GM23338 (cell line): ENCODE measurements around the gene TCF7L1. TPM values are rescaled to one million over a fixed set of nuclear protein-coding genes. Genes with fewer than 3 reads are reported as not detected.
A peak's percentile ranks its signal among the peaks of the same experiment; 100 is the strongest.

Source experiments
- ATAC-seq: fragments of 200-7000 bp; cut with Tn5 transposase; 3 replicates; pipeline ENCODE4 v1.9.1; 2020
- DNase-seq: peaks from one replicate; pipeline ENCODE4 v3.0.0-alpha.2; 2015; ENCODE audit warnings: low spot score
- H2AFZ ChIP-seq: fragments of 200-600 bp; sonication (generic); 2 replicates; pipeline ENCODE4 v1.8.0; 2016; ENCODE audit warnings: antibody characterized with exemption, mild to moderate bottlenecking, moderate library complexity
- H3F3A ChIP-seq: fragments of 200-600 bp; sonication (generic); replicated peaks from 2 replicates; pipeline ENCODE4 v1.8.0; 2017; ENCODE audit warnings: antibody characterized with exemption, mixed run types, low read depth
- H3K27ac ChIP-seq: fragments of 200-600 bp; sonication (generic); 2 replicates; pipeline ENCODE4 v1.6.1; 2016; ENCODE audit warnings: low read depth
- H3K27me3 ChIP-seq: fragments of 200-600 bp; sonication (generic); 2 replicates; pipeline ENCODE4 v1.8.0; 2016; ENCODE audit warnings: mild to moderate bottlenecking, mixed run types, moderate library complexity; ENCODE audit not compliant: insufficient read depth
- H3K36me3 ChIP-seq: fragments of 200-600 bp; sonication (generic); 2 replicates; pipeline ENCODE4 v1.8.0; 2016; ENCODE audit warnings: mild to moderate bottlenecking; ENCODE audit not compliant: insufficient read depth
- H3K4me1 ChIP-seq: fragments of 200-600 bp; sonication (generic); 2 replicates; pipeline ENCODE4 v1.8.0; 2016; ENCODE audit warnings: mild to moderate bottlenecking, moderate library complexity; ENCODE audit not compliant: insufficient read depth
- H3K4me2 ChIP-seq: fragments of 200-600 bp; sonication (generic); 2 replicates; pipeline ENCODE4 v1.7.1; 2017; ENCODE audit warnings: mixed run types
- H3K4me3 ChIP-seq: fragments of 200-600 bp; sonication (generic); 2 replicates; pipeline ENCODE4 v1.6.1; 2016; ENCODE audit warnings: mixed run types
- H3K79me2 ChIP-seq: fragments of 200-600 bp; sonication (generic); replicated peaks from 2 replicates; pipeline ENCODE4 v1.8.0; 2017; ENCODE audit warnings: mild to moderate bottlenecking; ENCODE audit not compliant: insufficient read depth
- H3K9me2 ChIP-seq: fragments of 200-600 bp; sonication (generic); 2 replicates; pipeline ENCODE4 v1.8.0; 2017; ENCODE audit not compliant: insufficient read depth
- H4K20me1 ChIP-seq: fragments of 200-600 bp; sonication (generic); replicated peaks from 2 replicates; pipeline ENCODE4 v1.8.0; 2017; ENCODE audit warnings: mild to moderate bottlenecking; ENCODE audit not compliant: insufficient read depth
- H3K27ac Mint-ChIP-seq: 2 replicates; pipeline ENCODE4 v1.8.0; 2020; ENCODE audit warnings: inconsistent platforms, mild to moderate bottlenecking, moderate library complexity, mixed read lengths
- H3K27me3 Mint-ChIP-seq: 3 replicates; pipeline ENCODE4 v1.8.0; 2022; ENCODE audit warnings: low read depth, mild to moderate bottlenecking, moderate library complexity, mixed read lengths, inconsistent platforms; ENCODE audit not compliant: insufficient read depth, poor library complexity
- H3K36me3 Mint-ChIP-seq: 3 replicates; pipeline ENCODE4 v1.8.0; 2021; ENCODE audit warnings: low read depth, mild to moderate bottlenecking, inconsistent platforms, moderate library complexity, mixed read lengths
- H3K4me1 Mint-ChIP-seq: 3 replicates; pipeline ENCODE4 v1.8.0; 2020; ENCODE audit warnings: mild to moderate bottlenecking, inconsistent platforms, mixed read lengths
- H3K4me3 Mint-ChIP-seq: 3 replicates; pipeline ENCODE4 v1.8.0; 2021; ENCODE audit warnings: moderate library complexity, mild to moderate bottlenecking, inconsistent platforms, mixed read lengths
- H3K9me3 Mint-ChIP-seq: 3 replicates; pipeline ENCODE4 v1.8.0; 2020; ENCODE audit warnings: moderate library complexity, mild to moderate bottlenecking, inconsistent platforms, mixed read lengths
- CREB1 ChIP-seq: fragments of 250-450 bp; sonication (Bioruptor Pico); IDR thresholded peaks from 2 replicates; pipeline ENCODE4 v1.5.0; 2020; ENCODE audit warnings: low read depth, mild to moderate bottlenecking, moderate library complexity
- CTCF ChIP-seq, 2 experiments: fragments of 200-600 bp in 1 of 2; sonication (generic) in 1 of 2; conservative IDR thresholded peaks; 2 replicates each; pipeline versions ENCODE4 v1.5.1 to v1.6.1; 2016 to 2017; ENCODE audit warnings: antibody characterized with exemption in 2 of 2, low read depth in 2 of 2, mild to moderate bottlenecking in 2 of 2, moderate library complexity in 1 of 2
- ETS1 ChIP-seq: IDR thresholded peaks from 2 replicates; pipeline ENCODE4 v1.6.1; 2016; ENCODE audit warnings: antibody characterized with exemption
- EZH2 ChIP-seq: fragments of 200-600 bp; sonication (generic); IDR thresholded peaks from one replicate; pipeline ENCODE4 v1.8.0; 2017; ENCODE audit warnings: antibody characterized with exemption, mild to moderate bottlenecking, low read depth; ENCODE audit not compliant: unreplicated experiment
- EZH2phosphoT487 ChIP-seq: fragments of 200-600 bp; sonication (generic); IDR thresholded peaks from one replicate; pipeline ENCODE4 v1.8.1; 2018; ENCODE audit warnings: antibody characterized with exemption; ENCODE audit not compliant: unreplicated experiment
- JUNB ChIP-seq: IDR thresholded peaks from one replicate; pipeline ENCODE4 v1.6.1; 2016; ENCODE audit warnings: antibody characterized with exemption; ENCODE audit not compliant: unreplicated experiment
- POLR2AphosphoS5 ChIP-seq: IDR thresholded peaks from 2 replicates; pipeline ENCODE4 v1.6.1; 2016; ENCODE audit warnings: antibody characterized with exemption, low read depth
- REST ChIP-seq: IDR thresholded peaks from one replicate; pipeline ENCODE4 v1.6.1; 2018; ENCODE audit warnings: antibody characterized with exemption; ENCODE audit not compliant: unreplicated experiment
- ZNF114 ChIP-seq: fragments of 250-450 bp; sonication (Bioruptor Pico); IDR thresholded peaks from 2 replicates; pipeline ENCODE4 v1.5.0; 2020; ENCODE audit warnings: mild to moderate bottlenecking, moderate library complexity
- ZNF331 ChIP-seq: fragments of 250-450 bp; sonication (Bioruptor Pico); IDR thresholded peaks from 2 replicates; pipeline ENCODE4 v1.5.0; 2020; ENCODE audit warnings: low read depth, mild to moderate bottlenecking, moderate library complexity
- polyA plus RNA-seq: library from polyadenylated mRNA; unstranded; fragments of >200 nt; fragmentation: Nextera tagmentation; extraction: Ambion mirVana; gene quantifications from 2 replicates; pipeline ENCODE4 v1.2.1, GENCODE V29; 2016
- total RNA-seq: library from RNA; depleted of rRNA; stranded (reverse); fragments of >200 nt; shearing (Covaris generic); gene quantifications from 2 replicates; pipeline ENCODE4 v1.2.3, GENCODE V29; 2014

The TCF7L1 gene
- total and polyA plus RNA-seq, 2 experiments from 2014 or later: 47.3 to 101 TPM

DNA sequence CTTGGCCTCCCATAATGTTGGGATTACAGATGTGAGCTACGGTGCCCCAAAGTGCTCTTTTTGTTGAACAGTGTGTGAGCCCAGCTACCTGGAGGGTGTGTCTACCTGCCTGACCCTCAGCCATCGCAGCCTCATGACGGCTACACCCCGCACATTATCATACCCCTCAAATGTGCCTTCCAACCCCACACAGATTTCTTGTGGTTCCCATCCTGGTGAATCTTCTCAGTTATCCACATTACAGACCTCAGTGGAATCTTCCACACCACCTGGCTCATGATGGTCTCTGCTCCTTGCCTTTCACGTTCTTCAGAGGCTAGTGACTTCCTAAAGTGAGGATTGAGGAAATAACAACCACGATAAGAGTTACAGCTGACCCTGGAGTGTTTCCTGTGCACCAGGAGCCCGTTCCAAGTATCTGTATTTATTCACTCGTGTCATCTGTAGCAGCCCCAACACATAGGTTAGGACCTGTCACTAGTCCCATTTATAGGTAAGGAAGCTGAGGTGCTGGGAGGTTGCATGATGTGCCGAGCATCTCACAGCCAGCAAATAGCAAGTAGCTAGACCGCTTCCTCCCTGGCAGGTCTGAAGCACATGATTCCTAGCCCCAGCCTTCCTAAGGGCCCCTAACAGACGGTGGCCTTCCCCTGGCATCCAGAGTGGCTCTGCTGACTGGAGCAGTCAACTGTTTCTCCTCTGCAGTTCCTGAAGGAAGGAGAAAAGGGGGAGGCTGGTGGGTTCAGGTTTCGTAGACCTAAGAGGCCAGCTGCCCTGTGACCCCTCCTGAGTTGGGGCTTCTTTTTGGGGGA lies 47.3 kb downstream of the TCF7L1 start:
- Mint-ChIP-seq H3K9me3 (no peaks in the 10 kb centered on the region), H3K4me3 (peak overlapping the region; percentile 23; the same call in 2 of the 3 replicates), H3K27me3 (peaks cover 13% of the 10 kb centered on the region), H3K27ac (peak overlapping the region; percentile 82), H3K36me3 (peaks cover 43% of the 10 kb centered on the region), H3K4me1 (peaks cover 92% of the 10 kb centered on the region)
- Histone ChIP-seq H3K36me3 (0 out of 2 replicates have a peak, but pooled peaks cover 4% of the 10 kb centered on the region), H4K20me1 (peaks cover 77% of the 10 kb centered on the region), H3K27me3 (no peaks in the 10 kb centered on the region), H3K27ac (peak overlapping the region; percentile 86), H2AFZ (no peak overlapping the region), H3K4me3 (peak overlapping the region; percentile 26; the same call in 1 of the 2 replicates), H3K9me2 (no peaks in the 10 kb centered on the region), H3K4me1 (peaks cover 73% of the 10 kb centered on the region), H3F3A (peaks cover 25% of the 10 kb centered on the region), H3K79me2 (peaks cover 100% of the 10 kb centered on the region), H3K4me2 (peak overlapping the region; percentile 78)
- no peak for ATAC-seq
- TF ChIP-seq REST (no peak), ZNF114 (no peak), ZNF331 (no peak), ETS1 (no peak), POLR2AphosphoS5 (no peak), EZH2phosphoT487 (no peak), CTCF (conservative IDR thresholded peaks at IDR 0.05; ENCODE audit: low read depth in 2 of 2) (no peak), CREB1 (CRISPR knock-in tag) (no peak), JUNB (no peak), EZH2 (no peak)
- DNase-seq: no peak
